Pancreas (tissue), 10 donors: ENCODE results near the gene ARGLU1. TPM values are rescaled to one million over a fixed set of nuclear protein-coding genes. Genes with fewer than 3 reads are reported as not detected.

Experiments
- ATAC-seq, 4 donors: fragments of 200-7000 bp; cut with Tn5 transposase; one replicate each; pipeline versions ENCODE4 v1.8.0 to v1.9.1; 2020; ENCODE audit warnings: mild to moderate bottlenecking in 4 of 4, moderate library complexity in 4 of 4
- DNase-seq, 6 donors: peaks; one replicate each; pipeline ENCODE4 v3.0.0-alpha.2; 2020
- FAIRE-seq: peaks from 2 replicates; lab custom pipeline; 2012; peaks lifted over from hg19 to GRCh38; lab: Jason Lieb, UNC
- H3K27ac ChIP-seq, 4 donors: fragments of 200-600 bp; sonication (generic); 1 replicate in 3 of 4; 2 replicates in 1 of 4; pipeline versions ENCODE4 v1.5.0 to v1.8.0; 2020
- H3K27me3 ChIP-seq, 4 donors: fragments of 200-600 bp; one replicate each; pipeline ENCODE4 v1.8.0; 2021
- H3K36me3 ChIP-seq, 3 donors: fragments of 200-600 bp; sonication (generic) in 1 of 3; one replicate each; pipeline versions ENCODE4 v1.5.0 to v1.8.0; 2020 to 2021
- H3K4me1 ChIP-seq, 3 donors: fragments of 200-600 bp; one replicate each; pipeline ENCODE4 v1.8.0; 2021
- H3K4me3 ChIP-seq, 4 donors: fragments of 200-600 bp; sonication (generic) in 2 of 4; one replicate each; pipeline versions ENCODE4 v1.5.0 to v1.8.0; 2020 to 2021
- H3K9me3 ChIP-seq, 4 donors: fragments of 200-600 bp; one replicate each; pipeline ENCODE4 v1.8.0; 2021
- WGBS, 2 donors: extraction: QIAGEN DNeasy Blood & Tissue Kit; methylation state at CpG; one replicate each; pipeline ENCODE4 v1.1.7; 2013; 5-methylcytosine and 5-hydroxymethylcytosine counted together
- intact Hi-C, 3 donors: fragments of 100-400 bp; cut with DNase I; formaldehyde crosslinking; loops; one replicate each; pipeline versions ENCODE4 v1.11.1 to v1.14.2; 2022
- polyA plus RNA-seq, 2 donors: library from polyadenylated mRNA; stranded (reverse); fragments of 200-250 nt; gene quantifications; one replicate each; pipeline ENCODE4 v1.2.3, GENCODE V29; 2013
- total RNA-seq, 6 donors: library from RNA; stranded (reverse); fragmentation: NEBNext Ultra II Directional in 4 of 6; extraction: Animal tissue kit (Norgen Biotek cat#: 25700) in 4 of 6; gene quantifications; one replicate each; pipeline versions ENCODE4 v1.2.1 to v1.2.4, GENCODE V29; 2021 to 2023
- TF ChIP-seq, protein P1 (sequence below), 4 donors: fragments of 200-600 bp; sonication (generic) in 3 of 4; IDR thresholded peaks; one replicate each; pipeline versions ENCODE4 v1.5.0 to v1.8.0; 2021; ENCODE audit warnings: antibody characterized with exemption in 4 of 4
- donor health status: healthy with polysubstance abuse.
- donor health status: DM: no; HTN: no; CAD: no; lungs with moderate emphysema.
- donor health status: DM: no; HTN: no; CAD: no.
- donor health status: control.
- donor health status: control.
- donor health status: Bipolar disorder and iron deficiency.
- donor health status: DM: yes; HTN: yes; CAD: no.
- donor health status: DM: no; HTN: no; CAD: no.
- donor health status: DM: no; HTN: no; CAD: no.
- donor health status: DM: yes; HTN: yes; CAD: no.

The ARGLU1 gene
- total and polyA plus RNA-seq, 8 donors: 15.9 to 96.1 (median 27.7) TPM

DNA sequence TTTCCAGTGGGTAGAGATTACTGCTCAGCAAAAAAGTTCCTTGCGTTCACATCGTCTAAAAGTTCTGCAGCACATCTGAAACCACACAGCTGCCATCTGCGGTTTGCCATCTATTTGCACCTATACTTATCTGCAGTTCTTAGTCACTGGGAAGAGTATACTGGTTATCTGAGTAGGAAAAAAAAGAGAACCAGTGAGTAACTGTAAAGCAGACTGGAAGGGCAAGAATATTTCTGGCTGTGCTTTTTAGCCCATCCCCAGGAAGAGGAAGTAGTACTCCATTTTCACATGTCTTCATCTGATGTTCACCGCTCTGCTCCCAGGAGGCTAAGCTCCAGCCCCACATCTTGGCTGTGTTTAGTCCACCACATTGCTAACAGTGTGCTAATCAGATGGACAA lies 68.0 kb downstream of the ARGLU1 start:
- intact Hi-C loops: no loop called here
- TF ChIP-seq, protein P1, sequence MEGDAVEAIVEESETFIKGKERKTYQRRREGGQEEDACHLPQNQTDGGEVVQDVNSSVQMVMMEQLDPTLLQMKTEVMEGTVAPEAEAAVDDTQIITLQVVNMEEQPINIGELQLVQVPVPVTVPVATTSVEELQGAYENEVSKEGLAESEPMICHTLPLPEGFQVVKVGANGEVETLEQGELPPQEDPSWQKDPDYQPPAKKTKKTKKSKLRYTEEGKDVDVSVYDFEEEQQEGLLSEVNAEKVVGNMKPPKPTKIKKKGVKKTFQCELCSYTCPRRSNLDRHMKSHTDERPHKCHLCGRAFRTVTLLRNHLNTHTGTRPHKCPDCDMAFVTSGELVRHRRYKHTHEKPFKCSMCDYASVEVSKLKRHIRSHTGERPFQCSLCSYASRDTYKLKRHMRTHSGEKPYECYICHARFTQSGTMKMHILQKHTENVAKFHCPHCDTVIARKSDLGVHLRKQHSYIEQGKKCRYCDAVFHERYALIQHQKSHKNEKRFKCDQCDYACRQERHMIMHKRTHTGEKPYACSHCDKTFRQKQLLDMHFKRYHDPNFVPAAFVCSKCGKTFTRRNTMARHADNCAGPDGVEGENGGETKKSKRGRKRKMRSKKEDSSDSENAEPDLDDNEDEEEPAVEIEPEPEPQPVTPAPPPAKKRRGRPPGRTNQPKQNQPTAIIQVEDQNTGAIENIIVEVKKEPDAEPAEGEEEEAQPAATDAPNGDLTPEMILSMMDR (IDR thresholded peaks at IDR 0.05): no peak
- WGBS, 2 donors: 77 to 87% methylated on average over 4 of the region's 4 CpGs
- no peaks in the 10 kb centered on the region for H3K4me1 ChIP-seq
- H3K27ac ChIP-seq: no peak overlapping the region
- ATAC-seq: peak in 2 of 4 donors; percentile 14 to 21
- no peak for DNase-seq
- no peaks in the 10 kb centered on the region for H3K27me3 ChIP-seq
- FAIRE-seq: no peak
- peaks cover 0 to under 1% (median 0%) of the 10 kb centered on the region in 3 donors for H3K36me3 ChIP-seq
- H3K9me3 ChIP-seq: no peaks in the 10 kb centered on the region
- no peak overlapping the region for H3K4me3 ChIP-seq

DNA sequence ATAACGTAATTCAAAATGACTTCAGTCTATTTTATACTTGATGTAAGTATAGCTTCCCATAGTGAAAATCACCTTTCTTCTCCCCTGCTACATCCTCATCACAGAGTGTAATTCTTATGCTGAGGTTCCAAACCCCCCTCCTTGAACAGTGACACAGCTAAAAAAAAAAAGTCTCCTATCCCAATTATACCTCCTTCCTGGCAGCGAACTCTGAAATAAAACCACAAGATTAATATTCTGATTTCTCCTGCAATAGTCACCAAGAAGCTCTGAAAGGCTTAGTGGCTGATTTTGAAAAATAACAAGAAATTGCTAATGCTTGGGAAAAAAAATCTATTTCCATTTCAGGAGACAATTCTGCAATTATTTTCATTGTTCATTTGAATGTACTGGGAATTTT lies 68.8 kb downstream of the ARGLU1 start:
- FAIRE-seq: no peak
- H3K27ac ChIP-seq: no peak overlapping the region
- intact Hi-C loops: no loop called here

DNA sequence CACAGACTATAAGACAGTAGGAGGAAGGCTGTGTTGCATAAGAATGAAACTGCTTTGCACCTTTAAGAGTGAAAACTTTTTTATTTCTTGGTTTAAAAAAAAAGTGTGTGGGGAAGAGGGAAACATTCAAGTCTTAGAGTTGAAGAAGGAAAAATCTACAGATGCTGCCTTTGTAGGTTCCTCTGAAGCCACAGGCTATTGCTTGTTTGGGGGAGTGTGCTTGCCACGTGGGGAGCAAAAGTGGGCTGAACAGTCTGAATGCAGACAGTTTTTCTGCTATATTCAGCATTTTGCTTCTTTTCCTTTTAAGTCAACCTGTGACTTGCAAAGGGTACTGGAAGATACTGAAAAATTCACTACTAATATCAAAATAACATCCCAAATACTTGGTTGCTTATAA lies 69.4 kb downstream of the ARGLU1 start:
- WGBS, 2 donors: 49 to 59% methylated on average over 1 of the region's 1 CpG
- Histone ChIP-seq H3K4me3 (no peak overlapping the region), H3K4me1 (no peaks in the 10 kb centered on the region), H3K27ac (no peak overlapping the region), H3K36me3 (peaks cover 0 to 5% (median 0%) of the 10 kb centered on the region in 3 donors), H3K27me3 (no peaks in the 10 kb centered on the region), H3K9me3 (no peaks in the 10 kb centered on the region)
- no peak for DNase-seq
- no peak for ATAC-seq
- intact Hi-C loops: no loop called here
- TF ChIP-seq, protein P1 (IDR thresholded peaks at IDR 0.05): no peak
- FAIRE-seq: no peak

More for the DNA sequence above, 68.8 kb downstream of the ARGLU1 start:
- ATAC-seq: no peak
- DNase-seq: no peak
- Histone ChIP-seq H3K4me1 (no peaks in the 10 kb centered on the region), H3K36me3 (peaks cover 0 to 5% (median 0%) of the 10 kb centered on the region in 3 donors), H3K27me3 (no peaks in the 10 kb centered on the region), H3K4me3 (no peak overlapping the region), H3K9me3 (no peaks in the 10 kb centered on the region)
- 80 to 96% methylated on average over 2 of the region's 2 CpGs for WGBS, 2 donors
- TF ChIP-seq, protein P1 (IDR thresholded peaks at IDR 0.05): no peak

DNA sequence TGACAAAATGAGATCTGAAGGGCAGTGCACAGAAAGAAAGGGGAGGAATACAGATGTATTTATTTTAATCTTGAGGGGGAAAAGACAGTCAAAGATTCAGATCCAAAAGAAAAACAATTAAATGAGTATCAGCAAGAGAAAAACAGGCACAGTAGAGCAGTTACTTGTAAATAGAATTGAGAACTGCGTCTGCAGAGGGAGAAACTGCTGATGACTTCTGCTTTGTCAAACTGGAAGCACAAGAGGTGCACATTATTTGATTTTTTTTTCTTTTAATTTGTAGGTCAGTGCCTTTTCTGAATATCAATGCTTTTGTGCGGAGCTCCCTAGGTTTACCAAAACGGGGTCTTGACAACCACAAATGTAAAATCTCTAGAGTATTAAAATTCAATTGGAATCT lies 69.8 kb downstream of the ARGLU1 start:
- H3K27me3 ChIP-seq: no peaks in the 10 kb centered on the region
- WGBS, 2 donors: 63 to 65% methylated on average over 3 of the region's 3 CpGs
- H3K4me3 ChIP-seq: no peak overlapping the region
- ATAC-seq (no peak), FAIRE-seq (no peak), DNase-seq (no peak)
- peaks cover 0 to 5% (median 0%) of the 10 kb centered on the region in 3 donors for H3K36me3 ChIP-seq
- no peak overlapping the region for H3K27ac ChIP-seq
- intact Hi-C loops: no loop called here
- TF ChIP-seq, protein P1 (IDR thresholded peaks at IDR 0.05): no peak
- no peaks in the 10 kb centered on the region for H3K9me3 ChIP-seq
- H3K4me1 ChIP-seq: no peaks in the 10 kb centered on the region

DNA sequence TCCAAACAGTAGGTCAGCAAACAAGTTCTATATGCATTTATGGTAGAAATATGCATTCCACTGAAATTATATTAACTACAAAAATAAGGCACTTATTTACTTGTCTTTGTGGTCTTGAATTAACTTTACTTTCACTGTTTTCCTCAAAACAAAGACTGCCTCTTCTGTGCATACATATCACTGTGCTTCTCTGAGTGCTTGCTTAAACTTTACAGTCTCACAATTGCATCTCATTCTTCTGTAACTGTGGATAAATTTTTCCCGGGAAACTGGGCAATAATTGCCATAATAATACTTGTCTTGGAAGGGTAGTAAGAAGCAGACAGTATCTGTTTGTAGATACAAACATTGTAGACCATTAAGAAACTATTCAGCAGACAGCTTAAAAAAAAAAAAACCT lies 70.9 kb downstream of the ARGLU1 start:
- Histone ChIP-seq H3K9me3 (no peaks in the 10 kb centered on the region), H3K36me3 (peaks cover 0 to 5% (median 0%) of the 10 kb centered on the region in 3 donors), H3K4me3 (no peak overlapping the region), H3K27me3 (no peaks in the 10 kb centered on the region), H3K27ac (no peak overlapping the region), H3K4me1 (no peaks in the 10 kb centered on the region)
- FAIRE-seq (no peak), ATAC-seq (no peak), DNase-seq (no peak)
- intact Hi-C loops: no loop called here
- TF ChIP-seq, protein P1 (IDR thresholded peaks at IDR 0.05): no peak
- WGBS, 2 donors: 21 to 24% methylated on average over 1 of the region's 1 CpG
